ENCODE data around the gene FAM216A.
"Not testable (repeated sequence)": the region's sequence is repeated elsewhere in the genome, so short reads cannot be mapped to it uniquely, and the experiment has no call there.

FAM216A gene

GRCh38 chr12:110453569-110454296 is 14.9 kb upstream of the FAM216A start:
- TF ChIP-seq CTCF (IDR thresholded peaks at IDR 0.05), result no peak
- no peak overlapping the region for H3K27ac Mint-ChIP-seq
- H3K4me1 Mint-ChIP-seq, result peaks cover 16% of the 10 kb centered on the region
- H3K36me3 Mint-ChIP-seq (ENCODE audit: low read depth), result peaks cover 36% of the 10 kb centered on the region
- no peaks in the 10 kb centered on the region for H3K9me3 Mint-ChIP-seq
- H3K4me3 Mint-ChIP-seq, result no peak overlapping the region
- peaks cover 3% of the 10 kb centered on the region for H3K27me3 Mint-ChIP-seq (ENCODE audit: low read depth, poor library complexity)
- DNase-seq, result no peak

- H3K4me1 Mint-ChIP-seq, result no peaks in the 10 kb centered on the region
These were observed 9.9 kb upstream of the FAM216A start for GRCh38 chr12:110458756-110459155.

DNA sequence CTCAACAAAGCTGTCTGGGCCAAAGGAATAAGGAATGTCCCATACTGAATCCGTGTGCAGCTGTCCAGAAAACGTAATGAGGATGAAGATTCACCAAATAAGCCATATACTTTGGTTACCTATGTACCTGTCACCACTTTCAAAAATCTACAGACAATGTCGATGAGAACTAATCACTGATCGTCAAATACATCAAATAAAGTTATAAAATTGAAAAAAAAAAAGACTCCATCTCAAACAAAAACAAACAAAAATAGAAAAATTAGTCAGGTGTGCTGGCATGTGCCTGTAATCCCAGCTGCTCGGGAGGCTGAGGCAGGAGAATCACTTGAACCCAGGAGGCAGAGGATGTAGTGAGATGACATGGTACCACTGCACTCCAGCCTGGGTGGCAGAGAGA is 7.5 kb upstream of the FAM216A start:
- not testable (repeated sequence) for H3K4me1 Mint-ChIP-seq; H3K9me3 Mint-ChIP-seq; H3K4me3 Mint-ChIP-seq; DNase-seq; H3K27me3 Mint-ChIP-seq (ENCODE audit: low read depth, poor library complexity); H3K27ac Mint-ChIP-seq
- peaks cover 53% of the 10 kb centered on the region for H3K36me3 Mint-ChIP-seq (ENCODE audit: low read depth)

More at GRCh38 chr12:110458756-110459155, 9.9 kb upstream of the FAM216A start:
- no peaks in the 10 kb centered on the region for H3K9me3 Mint-ChIP-seq
- TF ChIP-seq CTCF (IDR thresholded peaks at IDR 0.05), result no peak
- DNase-seq, result no peak
- peaks cover 49% of the 10 kb centered on the region for H3K36me3 Mint-ChIP-seq (ENCODE audit: low read depth)
- peak overlapping the region; percentile 54 for H3K27ac Mint-ChIP-seq
- no peaks in the 10 kb centered on the region for H3K27me3 Mint-ChIP-seq (ENCODE audit: low read depth, poor library complexity)
- no peak overlapping the region for H3K4me3 Mint-ChIP-seq

- peaks cover 44% of the 10 kb centered on the region for H3K36me3 Mint-ChIP-seq (ENCODE audit: low read depth)
- DNase-seq, result no peak
- peaks cover 3% of the 10 kb centered on the region for H3K27me3 Mint-ChIP-seq (ENCODE audit: low read depth, poor library complexity)
- no peak overlapping the region for H3K27ac Mint-ChIP-seq
- peaks cover 30% of the 10 kb centered on the region for H3K4me1 Mint-ChIP-seq
- H3K9me3 Mint-ChIP-seq, result no peaks in the 10 kb centered on the region
- no peak overlapping the region for H3K4me3 Mint-ChIP-seq
- TF ChIP-seq CTCF (IDR thresholded peaks at IDR 0.05), result no peak
These were observed 3.6 kb upstream of the FAM216A start for GRCh38 chr12:110465024-110465423.

- H3K36me3 Mint-ChIP-seq (ENCODE audit: low read depth), result peaks cover 48% of the 10 kb centered on the region
- H3K9me3 Mint-ChIP-seq; H3K27ac Mint-ChIP-seq; DNase-seq; H3K27me3 Mint-ChIP-seq (ENCODE audit: low read depth, poor library complexity): not testable (repeated sequence)
- H3K4me1 Mint-ChIP-seq, result peaks cover 32% of the 10 kb centered on the region
- peak overlapping the region; percentile 24 for H3K4me3 Mint-ChIP-seq
These were observed 2.9 kb upstream of the FAM216A start for GRCh38 chr12:110465765-110466164.

- no peak for DNase-seq
These were observed 1.9 kb upstream of the FAM216A start for GRCh38 chr12:110466791-110467190.

More at GRCh38 chr12:110466791-110467190, 1.9 kb upstream of the FAM216A start:
- Mint-ChIP-seq H3K4me3 (peak overlapping the region; percentile 98), H3K9me3 (no peaks in the 10 kb centered on the region), H3K27ac (peak overlapping the region; percentile 27), H3K4me1 (peaks cover 32% of the 10 kb centered on the region), H3K36me3 (ENCODE audit: low read depth) (peaks cover 49% of the 10 kb centered on the region), H3K27me3 (ENCODE audit: low read depth, poor library complexity) (peaks cover 3% of the 10 kb centered on the region)
- TF ChIP-seq CTCF (IDR thresholded peaks at IDR 0.05), result no peak

Data from nephron progenitor cell (in vitro differentiated cells).